ENCODE data around the gene CDH23.

The CDH23 gene

DNA sequence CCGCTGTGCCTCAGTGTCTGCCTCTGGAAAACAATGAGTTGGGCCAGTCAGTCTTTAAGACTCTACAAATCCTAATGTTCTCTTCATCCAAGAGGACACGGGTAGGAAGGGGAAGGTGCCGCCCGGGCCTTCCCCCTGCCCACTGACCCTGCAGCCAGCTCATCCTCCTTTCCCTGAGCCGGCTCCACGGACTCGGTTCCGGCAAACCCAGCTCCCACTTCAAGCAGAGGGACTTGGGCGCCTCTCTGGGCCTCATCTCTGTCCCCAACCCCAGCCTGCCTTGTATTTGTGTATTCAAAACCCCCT lies 227.2 kb downstream of the CDH23 start:
- TF ChIP-seq FOXM1 (IDR thresholded peaks at IDR 0.05; ENCODE audit: borderline replicate concordance): no peak
- no peak for TF ChIP-seq CTBP1 (IDR thresholded peaks at IDR 0.05; ENCODE audit: borderline replicate concordance)
- no peak for TF ChIP-seq FOXK2 (IDR thresholded peaks at IDR 0.05)
- TF ChIP-seq FOXA1 (IDR thresholded peaks at IDR 0.05): no peak
- no peak for TF ChIP-seq LEF1 (IDR thresholded peaks at IDR 0.05; ENCODE audit: borderline replicate concordance)
- TF ChIP-seq BHLHE40 (IDR thresholded peaks at IDR 0.05; ENCODE audit: borderline replicate concordance): no peak
- no peak for TF ChIP-seq SUZ12 (IDR thresholded peaks at IDR 0.05)
- no peak for DNase-seq (ENCODE audit: extremely low spot score)
- POLR2A ChIA-PET: no interaction called here
- CTCF ChIA-PET: interaction anchor here (0.6 to 1.0 kb wide), 2 partner anchors 14 to 273 kb away, joined by 3 to 4 read pairs; no protein-coding TSS in a partner anchor

DNA sequence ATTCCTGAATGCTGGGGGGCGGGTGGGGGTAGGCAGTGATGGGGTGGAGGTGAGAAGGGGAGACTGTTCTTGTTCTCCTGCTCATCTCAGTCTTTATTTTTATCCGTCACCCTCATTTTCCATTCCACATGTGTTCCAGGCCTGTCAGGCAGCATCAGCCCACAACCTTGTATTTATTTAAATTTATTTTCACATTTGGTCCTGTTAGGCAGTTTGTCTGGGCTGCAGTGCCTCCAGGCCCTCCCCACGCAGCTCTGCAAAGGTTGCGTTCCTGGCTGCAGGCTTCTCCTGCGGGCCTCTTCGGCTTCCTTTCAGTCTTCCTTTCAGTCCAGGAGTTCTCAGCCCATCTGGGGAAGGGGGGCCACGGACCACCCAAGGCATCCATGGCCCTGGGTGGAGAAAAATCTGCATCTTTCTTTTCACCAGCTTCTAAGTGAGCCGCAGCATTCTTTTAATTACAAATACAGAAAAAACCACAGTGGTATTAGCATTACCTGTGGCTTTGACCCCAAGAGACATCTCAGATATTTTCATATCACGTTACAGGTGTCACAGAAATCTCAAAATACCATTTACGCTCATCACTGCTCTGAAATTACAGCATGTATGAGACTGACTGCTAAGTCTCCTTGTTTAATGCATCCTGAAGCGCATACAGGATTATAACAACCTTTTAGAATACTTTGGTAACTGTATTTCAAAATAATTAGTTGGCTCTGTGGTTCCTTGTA lies 228.9 kb downstream of the CDH23 start:
- TF ChIP-seq SUZ12 (IDR thresholded peaks at IDR 0.05): no peak
- TF ChIP-seq BHLHE40 (IDR thresholded peaks at IDR 0.05; ENCODE audit: borderline replicate concordance): no peak
- TF ChIP-seq TARDBP (IDR thresholded peaks at IDR 0.05): no peak
- no peak for TF ChIP-seq ZNF384 (IDR thresholded peaks at IDR 0.05)
- no peak for TF ChIP-seq ELF4 (IDR thresholded peaks at IDR 0.05)
- TF ChIP-seq SP1 (IDR thresholded peaks at IDR 0.05): no peak
- no peak for DNase-seq (ENCODE audit: extremely low spot score)
- ChIA-PET POLR2A (no interaction called here), CTCF (no interaction called here)

DNA sequence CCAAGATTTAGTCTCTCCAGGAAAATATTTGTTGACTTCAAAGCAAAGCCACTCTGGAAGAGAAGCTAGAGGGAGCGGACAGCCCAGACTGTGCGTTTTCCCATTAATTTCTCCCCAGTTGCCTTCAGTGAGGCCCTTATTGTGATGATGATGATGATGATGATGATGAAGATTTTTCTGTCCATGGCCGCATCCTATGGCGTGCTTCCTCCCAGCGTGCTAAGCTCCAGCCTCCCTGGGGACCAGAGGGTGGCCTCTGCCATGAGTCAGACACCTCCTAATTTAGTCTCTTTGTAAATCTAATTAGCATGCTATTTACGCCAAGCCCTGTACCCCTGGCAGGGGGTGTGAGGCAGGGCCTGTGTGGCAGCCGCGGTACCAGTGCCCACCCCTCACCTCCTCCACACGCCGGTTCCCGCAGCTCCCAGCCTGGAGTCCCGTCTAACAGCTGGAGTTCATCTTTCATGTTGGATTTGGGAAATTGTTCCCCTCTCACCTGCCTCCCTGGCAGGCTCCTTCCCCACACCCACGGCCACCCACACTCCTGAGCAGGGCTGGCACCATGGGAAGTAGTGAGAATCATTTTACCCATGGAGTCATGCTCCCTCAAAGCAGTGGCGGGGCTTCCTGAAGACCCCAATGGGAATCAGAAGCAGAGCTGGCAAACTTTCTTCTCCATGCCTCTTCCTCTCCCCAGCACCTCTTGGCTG lies 230.7 kb downstream of the CDH23 start:
- CTCF ChIA-PET: interaction anchor here (0.6 to 1.2 kb wide), 2 partner anchors 12 to 69 kb away, joined by 3 read pairs; no protein-coding TSS in a partner anchor
- POLR2A ChIA-PET: no interaction called here
- DNase-seq (ENCODE audit: extremely low spot score): no peak
- no peak for TF ChIP-seq CTBP1 (IDR thresholded peaks at IDR 0.05; ENCODE audit: borderline replicate concordance)
- TF ChIP-seq LEF1 (IDR thresholded peaks at IDR 0.05; ENCODE audit: borderline replicate concordance): no peak
- TF ChIP-seq BHLHE40 (IDR thresholded peaks at IDR 0.05; ENCODE audit: borderline replicate concordance): no peak
- TF ChIP-seq FOXA1 (IDR thresholded peaks at IDR 0.05): no peak
- TF ChIP-seq ZNF384 (IDR thresholded peaks at IDR 0.05): no peak
- TF ChIP-seq TARDBP (IDR thresholded peaks at IDR 0.05): no peak
- TF ChIP-seq SP1 (IDR thresholded peaks at IDR 0.05): no peak
- TF ChIP-seq NFRKB (IDR thresholded peaks at IDR 0.05): no peak
- TF ChIP-seq, protein P1, sequence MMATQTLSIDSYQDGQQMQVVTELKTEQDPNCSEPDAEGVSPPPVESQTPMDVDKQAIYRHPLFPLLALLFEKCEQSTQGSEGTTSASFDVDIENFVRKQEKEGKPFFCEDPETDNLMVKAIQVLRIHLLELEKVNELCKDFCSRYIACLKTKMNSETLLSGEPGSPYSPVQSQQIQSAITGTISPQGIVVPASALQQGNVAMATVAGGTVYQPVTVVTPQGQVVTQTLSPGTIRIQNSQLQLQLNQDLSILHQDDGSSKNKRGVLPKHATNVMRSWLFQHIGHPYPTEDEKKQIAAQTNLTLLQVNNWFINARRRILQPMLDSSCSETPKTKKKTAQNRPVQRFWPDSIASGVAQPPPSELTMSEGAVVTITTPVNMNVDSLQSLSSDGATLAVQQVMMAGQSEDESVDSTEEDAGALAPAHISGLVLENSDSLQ (IDR thresholded peaks at IDR 0.05): no peak
- TF ChIP-seq HDGF (IDR thresholded peaks at IDR 0.05; ENCODE audit: borderline replicate concordance): no peak
- no peak for TF ChIP-seq ELF4 (IDR thresholded peaks at IDR 0.05)
- TF ChIP-seq L3MBTL2 (conservative IDR thresholded peaks at IDR 0.05): no peak
- no peak for TF ChIP-seq FOXM1 (IDR thresholded peaks at IDR 0.05; ENCODE audit: borderline replicate concordance)
- TF ChIP-seq ARNT (IDR thresholded peaks at IDR 0.05): no peak
- no peak for TF ChIP-seq FOXK2 (IDR thresholded peaks at IDR 0.05)
- no peak for TF ChIP-seq SUZ12 (IDR thresholded peaks at IDR 0.05)

DNA sequence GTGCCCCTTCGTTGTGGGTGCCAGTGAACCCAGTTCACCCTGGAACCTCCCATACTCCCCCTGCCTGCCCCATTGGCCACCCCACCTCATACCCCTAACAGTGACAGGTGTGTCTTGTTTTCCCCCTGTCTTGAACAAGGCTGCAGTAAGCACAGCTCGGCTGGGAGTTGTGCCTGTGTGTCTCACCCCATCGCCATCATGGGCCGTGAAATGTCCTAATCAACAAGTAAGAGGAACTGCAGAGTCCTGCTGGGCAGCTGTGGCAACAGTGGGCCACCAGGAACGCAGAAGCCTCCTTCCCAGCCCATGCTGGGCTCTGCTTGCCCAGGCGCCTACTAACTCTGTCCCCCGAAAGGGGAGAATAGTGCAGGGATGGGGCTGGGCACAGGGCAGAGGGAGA lies 231.2 kb downstream of the CDH23 start:
- no peak for DNase-seq (ENCODE audit: extremely low spot score)
- no peak for TF ChIP-seq NFRKB (IDR thresholded peaks at IDR 0.05)
- TF ChIP-seq BHLHE40 (IDR thresholded peaks at IDR 0.05; ENCODE audit: borderline replicate concordance): no peak
- TF ChIP-seq L3MBTL2 (conservative IDR thresholded peaks at IDR 0.05): no peak
- no peak for TF ChIP-seq ARNT (IDR thresholded peaks at IDR 0.05)
- TF ChIP-seq LEF1 (IDR thresholded peaks at IDR 0.05; ENCODE audit: borderline replicate concordance): no peak
- no peak for TF ChIP-seq HDGF (IDR thresholded peaks at IDR 0.05; ENCODE audit: borderline replicate concordance)
- TF ChIP-seq ZNF384 (IDR thresholded peaks at IDR 0.05): no peak
- no peak for TF ChIP-seq CTBP1 (IDR thresholded peaks at IDR 0.05; ENCODE audit: borderline replicate concordance)
- no peak for TF ChIP-seq TARDBP (IDR thresholded peaks at IDR 0.05)
- no peak for TF ChIP-seq FOXM1 (IDR thresholded peaks at IDR 0.05; ENCODE audit: borderline replicate concordance)
- TF ChIP-seq ELF4 (IDR thresholded peaks at IDR 0.05): no peak
- no peak for TF ChIP-seq FOXK2 (IDR thresholded peaks at IDR 0.05)
- no peak for TF ChIP-seq SP1 (IDR thresholded peaks at IDR 0.05)
- POLR2A ChIA-PET: no interaction called here
- CTCF ChIA-PET: interaction anchor here (0.6 kb wide), 1 partner anchor 69 kb away, joined by 3 read pairs; no protein-coding TSS in a partner anchor

DNA sequence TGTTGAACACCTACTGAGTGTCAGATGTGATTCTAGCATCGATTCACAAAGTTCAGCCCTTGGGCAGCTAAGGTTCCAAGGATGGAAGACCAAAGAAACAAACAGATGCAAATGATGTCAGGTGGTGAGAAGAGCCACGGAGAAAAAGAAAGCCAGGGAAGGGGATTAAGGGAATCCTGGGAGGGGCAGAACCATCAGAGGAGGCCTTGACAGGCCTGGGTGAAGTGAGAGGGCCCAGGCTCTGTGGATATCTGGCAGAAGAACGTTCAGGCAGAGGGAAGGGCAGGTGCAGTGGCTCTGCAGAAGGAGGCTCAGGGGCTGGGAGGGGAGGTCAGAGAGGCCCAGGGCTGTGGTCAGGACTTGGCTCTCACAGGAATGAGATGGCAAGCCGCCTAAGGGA lies 232.4 kb downstream of the CDH23 start:
- CTCF ChIA-PET: interaction anchor here (0.6 kb wide), 1 partner anchor 145 kb away, joined by 3 read pairs; no protein-coding TSS in a partner anchor
- POLR2A ChIA-PET: no interaction called here
- no peak for DNase-seq (ENCODE audit: extremely low spot score)
- no peak for TF ChIP-seq CTBP1 (IDR thresholded peaks at IDR 0.05; ENCODE audit: borderline replicate concordance)
- TF ChIP-seq FOXA1 (IDR thresholded peaks at IDR 0.05): no peak
- no peak for TF ChIP-seq FOXM1 (IDR thresholded peaks at IDR 0.05; ENCODE audit: borderline replicate concordance)
- TF ChIP-seq NFRKB (IDR thresholded peaks at IDR 0.05): no peak
- TF ChIP-seq, protein P1 (IDR thresholded peaks at IDR 0.05): no peak
- no peak for TF ChIP-seq ARNT (IDR thresholded peaks at IDR 0.05)
- no peak for TF ChIP-seq TARDBP (IDR thresholded peaks at IDR 0.05)
- no peak for TF ChIP-seq ELF4 (IDR thresholded peaks at IDR 0.05)
- no peak for TF ChIP-seq HDGF (IDR thresholded peaks at IDR 0.05; ENCODE audit: borderline replicate concordance)
- TF ChIP-seq ZNF384 (IDR thresholded peaks at IDR 0.05): no peak
- TF ChIP-seq LEF1 (IDR thresholded peaks at IDR 0.05; ENCODE audit: borderline replicate concordance): no peak
- no peak for TF ChIP-seq L3MBTL2 (conservative IDR thresholded peaks at IDR 0.05)
- no peak for TF ChIP-seq BHLHE40 (IDR thresholded peaks at IDR 0.05; ENCODE audit: borderline replicate concordance)
- TF ChIP-seq SUZ12 (IDR thresholded peaks at IDR 0.05): no peak
- no peak for TF ChIP-seq SP1 (IDR thresholded peaks at IDR 0.05)
- TF ChIP-seq FOXK2 (IDR thresholded peaks at IDR 0.05): no peak

DNA sequence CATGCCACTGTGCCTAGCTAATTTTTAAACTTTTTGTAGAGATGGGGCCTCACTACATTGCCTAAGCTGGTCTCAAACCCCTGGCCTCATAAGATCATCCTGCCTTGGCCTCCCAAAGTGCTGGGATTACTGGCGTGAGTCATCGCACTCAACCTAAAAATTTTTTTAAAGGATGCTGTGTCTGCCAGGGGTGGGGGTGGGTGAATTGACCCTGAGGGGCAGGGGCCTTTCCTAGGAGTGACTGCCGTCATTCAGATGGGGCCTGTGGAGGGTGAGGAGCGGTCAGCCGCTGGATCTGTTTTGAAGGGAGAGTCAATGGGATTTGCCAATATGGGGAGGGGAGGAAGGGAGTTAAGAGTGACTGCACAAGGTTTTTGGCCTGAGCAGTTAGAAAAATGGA lies 233.4 kb downstream of the CDH23 start:
- TF ChIP-seq SUZ12 (IDR thresholded peaks at IDR 0.05) (no peak), NFRKB (IDR thresholded peaks at IDR 0.05) (no peak), CTBP1 (IDR thresholded peaks at IDR 0.05; ENCODE audit: borderline replicate concordance) (no peak)
- no peak for DNase-seq (ENCODE audit: extremely low spot score)
- POLR2A ChIA-PET: no interaction called here
- CTCF ChIA-PET: interaction anchor here (0.7 kb wide), 1 partner anchor 65 kb away, joined by 3 read pairs; no protein-coding TSS in a partner anchor

Data from HEK293T (cell line).